ENCODE data around the gene KRTAP4-7.
"Not testable (repeated sequence)": the region's sequence is repeated elsewhere in the genome, so short reads cannot be mapped to it uniquely, and the experiment has no call there.

The KRTAP4-7 gene

DNA sequence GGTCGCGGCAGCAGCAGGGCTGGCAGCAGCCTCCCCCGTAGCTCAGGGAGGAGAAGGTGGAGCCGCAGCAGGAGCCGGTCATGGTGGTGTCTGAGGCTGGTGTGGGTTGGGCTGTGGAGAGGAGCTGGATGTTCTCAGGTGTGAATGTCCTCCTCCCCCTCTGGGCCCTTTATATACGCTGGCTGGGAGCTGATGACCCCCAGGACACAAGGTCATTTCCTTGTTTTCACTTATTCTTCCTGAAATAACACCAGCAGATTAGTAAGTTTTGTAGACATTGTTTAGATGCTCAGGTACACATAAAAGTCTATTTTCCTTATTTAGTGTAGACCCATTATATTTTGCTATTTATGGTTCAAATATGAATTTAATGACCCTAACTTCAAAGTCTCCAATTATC is 28.8 kb upstream of the KRTAP4-7 start, which contains the start of gene KRTAP2-2:
Gene KRTAP2-2 (minus strand): TSS at position 101 of the 400 bp plus-strand sequence. CDS start 19 bp downstream, at position 82.
- not testable (repeated sequence) for H3K4me3 ChIP-seq (ENCODE audit: low read depth, low read length); H3K27me3 ChIP-seq (ENCODE audit: control insufficient read depth, insufficient read depth, low read length); H3K9me3 ChIP-seq (ENCODE audit: control insufficient read depth, insufficient read depth, low read length); H3K36me3 ChIP-seq (ENCODE audit: control insufficient read depth, insufficient read depth, low read length); H3K4me1 ChIP-seq (ENCODE audit: control insufficient read depth, insufficient read depth, low read length); H3K9ac ChIP-seq (ENCODE audit: low read depth, low read length)

DNA sequence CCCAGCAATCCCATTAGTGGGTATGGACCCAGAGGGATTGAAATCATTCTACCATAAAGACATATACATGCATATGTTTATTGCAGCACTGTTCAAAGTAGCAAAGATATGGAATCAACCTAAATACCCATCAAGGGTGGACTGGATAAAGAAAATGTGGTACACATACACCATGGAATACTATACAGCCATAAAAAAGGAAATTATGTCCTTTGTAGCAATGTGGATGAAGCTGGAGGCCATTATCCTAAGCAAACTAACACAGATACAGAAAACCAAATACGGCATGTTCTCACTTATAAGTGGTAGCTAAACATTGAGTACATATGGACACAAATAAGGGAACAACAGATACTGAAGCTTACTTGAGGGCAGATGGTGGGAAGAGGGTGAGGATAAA is 26.4 kb upstream of the KRTAP4-7 start:
- Histone ChIP-seq H3K4me1 (ENCODE audit: control insufficient read depth, insufficient read depth, low read length) (no peaks in the 10 kb centered on the region), H3K36me3 (ENCODE audit: control insufficient read depth, insufficient read depth, low read length) (no peaks in the 10 kb centered on the region), H3K9ac (ENCODE audit: low read depth, low read length) (no peak overlapping the region), H3K9me3 (ENCODE audit: control insufficient read depth, insufficient read depth, low read length) (no peaks in the 10 kb centered on the region), H3K27me3 (ENCODE audit: control insufficient read depth, insufficient read depth, low read length) (no peaks in the 10 kb centered on the region), H3K4me3 (ENCODE audit: low read depth, low read length) (no peak overlapping the region)

DNA sequence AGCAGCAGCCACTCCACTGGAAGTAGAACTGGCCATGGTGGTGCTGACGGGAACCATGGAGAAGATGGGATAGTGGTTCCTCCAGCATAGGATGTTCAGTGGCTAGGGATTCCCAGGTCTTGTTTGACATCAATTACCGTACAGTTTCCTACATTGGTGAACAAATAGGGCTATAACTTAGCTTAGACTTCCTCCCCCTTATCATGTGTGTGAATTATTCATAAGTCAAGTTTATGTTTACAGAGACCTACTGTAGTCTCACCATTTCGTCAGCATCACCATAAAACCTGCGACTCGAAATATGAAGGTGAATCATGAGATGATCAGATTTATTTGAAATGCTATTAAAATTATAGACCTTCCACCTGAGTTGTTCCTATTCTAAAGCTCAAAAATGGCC is 25.2 kb upstream of the KRTAP4-7 start:
- Histone ChIP-seq H3K9ac (ENCODE audit: low read depth, low read length) (no peak overlapping the region), H3K9me3 (ENCODE audit: control insufficient read depth, insufficient read depth, low read length) (no peaks in the 10 kb centered on the region), H3K4me3 (ENCODE audit: low read depth, low read length) (no peak overlapping the region), H3K4me1 (ENCODE audit: control insufficient read depth, insufficient read depth, low read length) (no peaks in the 10 kb centered on the region), H3K36me3 (ENCODE audit: control insufficient read depth, insufficient read depth, low read length) (no peaks in the 10 kb centered on the region), H3K27me3 (ENCODE audit: control insufficient read depth, insufficient read depth, low read length) (no peaks in the 10 kb centered on the region)

DNA sequence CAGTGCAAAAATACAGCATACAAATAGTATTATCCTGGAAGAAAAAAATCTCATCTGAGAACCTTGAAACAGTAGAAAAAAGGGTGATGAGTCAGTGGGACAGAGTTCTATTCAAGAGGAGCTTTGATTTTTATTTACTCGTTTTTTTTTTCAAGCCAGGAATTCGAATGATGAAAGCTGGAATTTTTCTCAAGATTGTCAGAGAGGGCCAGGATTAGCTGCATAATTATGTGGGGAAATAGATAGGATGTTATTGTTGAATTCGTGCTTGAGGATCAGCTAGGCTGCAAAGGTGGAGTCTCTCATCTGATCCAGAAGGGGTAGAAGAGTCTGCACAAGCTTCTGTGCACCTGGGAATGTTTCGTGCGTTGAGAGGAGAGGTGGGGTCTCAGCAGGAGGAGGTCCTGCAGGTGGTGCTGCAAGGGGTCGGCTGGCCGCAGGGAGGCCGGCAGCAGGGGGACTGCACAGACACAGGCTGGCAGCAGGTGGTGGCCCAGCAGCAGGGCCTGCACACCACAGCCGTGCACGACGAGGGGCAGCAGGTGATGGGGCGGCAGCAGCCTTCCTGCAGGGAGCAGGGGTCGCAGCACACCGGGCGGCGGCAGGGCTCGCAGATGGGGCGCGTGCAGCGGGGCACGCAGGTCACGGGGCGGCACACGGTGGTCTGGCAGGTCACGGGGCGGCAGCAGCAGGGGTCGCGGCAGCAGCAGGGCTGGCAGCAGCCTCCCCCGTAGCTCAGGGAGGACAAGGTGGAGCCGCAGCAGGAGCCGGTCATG is 24.5 kb upstream of the KRTAP4-7 start:
- H3K9ac ChIP-seq (ENCODE audit: low read depth, low read length); H3K27me3 ChIP-seq (ENCODE audit: control insufficient read depth, insufficient read depth, low read length); H3K9me3 ChIP-seq (ENCODE audit: control insufficient read depth, insufficient read depth, low read length); H3K36me3 ChIP-seq (ENCODE audit: control insufficient read depth, insufficient read depth, low read length); H3K4me3 ChIP-seq (ENCODE audit: low read depth, low read length); H3K4me1 ChIP-seq (ENCODE audit: control insufficient read depth, insufficient read depth, low read length): not testable (repeated sequence)

DNA sequence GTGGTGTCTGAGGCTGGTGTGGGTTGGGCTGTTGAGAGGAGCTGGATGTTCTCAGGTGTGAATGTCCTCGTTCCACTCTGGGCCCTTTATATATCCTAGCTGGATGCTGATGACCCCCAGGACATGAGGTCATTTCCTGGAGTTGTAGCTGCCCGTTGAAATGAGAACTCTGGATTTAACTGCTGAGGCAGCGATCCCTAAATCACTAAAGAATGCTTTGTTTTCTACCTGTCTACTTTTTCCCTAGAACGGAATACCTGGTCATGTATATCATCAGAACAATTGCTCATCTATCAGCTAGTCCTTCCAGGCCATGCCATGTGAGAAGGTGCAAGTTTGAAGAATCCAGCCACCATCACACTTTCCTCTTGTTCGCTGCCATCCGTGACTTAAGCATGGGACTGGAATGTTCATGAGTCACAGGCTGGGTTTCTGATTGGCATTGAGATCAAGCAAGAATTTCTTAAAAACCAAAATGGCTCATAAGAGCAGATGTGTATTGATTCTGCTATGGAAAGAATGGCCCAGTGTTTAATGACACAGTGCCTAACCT is 23.8 kb upstream of the KRTAP4-7 start, which contains the start of gene KRTAP2-3:
Gene KRTAP2-3 (minus strand): TSS at position 63 of the 553 bp plus-strand sequence. CDS start 64 bp downstream, outside the sequence.
- Histone ChIP-seq H3K4me1 (ENCODE audit: control insufficient read depth, insufficient read depth, low read length) (no peaks in the 10 kb centered on the region), H3K9ac (ENCODE audit: low read depth, low read length) (no peak within 1 kb of the TSS)

DNA sequence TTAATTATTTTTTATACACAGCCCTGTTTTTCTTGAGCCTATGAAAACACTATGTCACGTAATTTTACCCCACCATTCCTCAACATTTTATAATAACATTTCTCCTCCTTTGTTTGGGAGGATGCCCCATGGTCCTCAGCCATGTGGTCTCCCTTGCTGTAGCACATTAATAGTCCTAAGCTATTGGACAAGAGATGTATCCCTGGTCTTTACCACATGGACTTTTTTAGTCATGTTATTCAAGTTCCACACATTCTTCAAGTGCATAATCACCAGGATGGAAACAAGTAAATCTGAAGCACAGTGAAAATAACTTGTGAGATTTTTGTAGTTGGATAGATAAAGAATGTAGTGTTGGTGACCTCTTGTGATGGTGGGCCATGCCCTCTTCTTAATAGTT is 22.0 kb upstream of the KRTAP4-7 start:
- Histone ChIP-seq H3K36me3 (ENCODE audit: control insufficient read depth, insufficient read depth, low read length) (no peaks in the 10 kb centered on the region), H3K4me3 (ENCODE audit: low read depth, low read length) (no peak overlapping the region), H3K9me3 (ENCODE audit: control insufficient read depth, insufficient read depth, low read length) (no peaks in the 10 kb centered on the region), H3K9ac (ENCODE audit: low read depth, low read length) (no peak overlapping the region), H3K27me3 (ENCODE audit: control insufficient read depth, insufficient read depth, low read length) (no peaks in the 10 kb centered on the region), H3K4me1 (ENCODE audit: control insufficient read depth, insufficient read depth, low read length) (no peaks in the 10 kb centered on the region)

More for the DNA sequence above, 23.8 kb upstream of the KRTAP4-7 start, which contains the start of gene KRTAP2-3:
- H3K4me3 ChIP-seq (ENCODE audit: low read depth, low read length) = no peak within 1 kb of the TSS
- H3K27me3 ChIP-seq (ENCODE audit: control insufficient read depth, insufficient read depth, low read length) = no peaks in the 10 kb centered on the region
- no peaks in the 10 kb centered on the region for H3K9me3 ChIP-seq (ENCODE audit: control insufficient read depth, insufficient read depth, low read length)
- H3K36me3 ChIP-seq (ENCODE audit: control insufficient read depth, insufficient read depth, low read length) = no peaks in the 10 kb centered on the region

DNA sequence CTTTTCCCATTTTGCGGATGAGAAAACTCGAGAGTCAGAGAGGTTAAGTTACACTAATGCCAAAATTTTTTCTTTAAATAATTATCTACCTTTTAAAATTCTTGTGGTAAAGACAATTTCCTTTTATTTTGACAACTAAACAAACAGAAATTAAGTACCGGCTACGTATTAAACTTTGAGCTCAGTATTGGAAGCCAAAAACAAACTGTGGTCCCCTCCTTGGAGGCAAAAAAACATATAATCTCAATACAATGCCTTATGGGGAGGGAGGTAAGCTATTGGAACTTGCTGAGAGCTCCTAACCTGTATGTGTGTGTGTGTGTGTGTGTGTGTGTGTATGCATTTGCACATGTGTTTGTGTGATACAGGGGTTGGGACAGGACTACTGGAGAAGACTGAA is 20.5 kb upstream of the KRTAP4-7 start:
- Histone ChIP-seq H3K4me1 (ENCODE audit: control insufficient read depth, insufficient read depth, low read length) (no peaks in the 10 kb centered on the region), H3K9ac (ENCODE audit: low read depth, low read length) (no peak overlapping the region), H3K4me3 (ENCODE audit: low read depth, low read length) (no peak overlapping the region), H3K36me3 (ENCODE audit: control insufficient read depth, insufficient read depth, low read length) (no peaks in the 10 kb centered on the region), H3K9me3 (ENCODE audit: control insufficient read depth, insufficient read depth, low read length) (no peaks in the 10 kb centered on the region), H3K27me3 (ENCODE audit: control insufficient read depth, insufficient read depth, low read length) (no peaks in the 10 kb centered on the region)

DNA sequence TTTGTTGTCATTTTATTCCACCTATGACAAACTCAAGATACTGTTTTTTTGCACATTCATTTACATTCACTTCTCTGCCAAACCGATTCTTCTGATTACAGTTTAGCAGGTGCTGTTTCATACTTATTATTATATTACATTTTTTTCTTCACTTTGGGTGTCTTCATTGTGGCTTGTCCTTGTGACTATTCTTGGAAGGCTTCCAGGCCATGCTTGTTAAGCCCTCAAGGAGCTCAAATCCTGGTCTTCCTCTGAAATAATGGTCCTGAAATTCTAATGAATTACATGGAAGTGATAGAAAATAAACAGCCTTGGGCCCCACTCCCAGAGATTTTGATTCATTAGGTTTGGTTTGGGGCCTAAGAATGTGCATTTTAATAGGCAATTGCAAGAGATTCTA is 19.6 kb upstream of the KRTAP4-7 start:
- no peak overlapping the region for H3K4me3 ChIP-seq (ENCODE audit: low read depth, low read length)
- no peak overlapping the region for H3K9ac ChIP-seq (ENCODE audit: low read depth, low read length)
- H3K27me3 ChIP-seq (ENCODE audit: control insufficient read depth, insufficient read depth, low read length) = no peaks in the 10 kb centered on the region
- no peaks in the 10 kb centered on the region for H3K36me3 ChIP-seq (ENCODE audit: control insufficient read depth, insufficient read depth, low read length)
- no peaks in the 10 kb centered on the region for H3K4me1 ChIP-seq (ENCODE audit: control insufficient read depth, insufficient read depth, low read length)
- no peaks in the 10 kb centered on the region for H3K9me3 ChIP-seq (ENCODE audit: control insufficient read depth, insufficient read depth, low read length)

DNA sequence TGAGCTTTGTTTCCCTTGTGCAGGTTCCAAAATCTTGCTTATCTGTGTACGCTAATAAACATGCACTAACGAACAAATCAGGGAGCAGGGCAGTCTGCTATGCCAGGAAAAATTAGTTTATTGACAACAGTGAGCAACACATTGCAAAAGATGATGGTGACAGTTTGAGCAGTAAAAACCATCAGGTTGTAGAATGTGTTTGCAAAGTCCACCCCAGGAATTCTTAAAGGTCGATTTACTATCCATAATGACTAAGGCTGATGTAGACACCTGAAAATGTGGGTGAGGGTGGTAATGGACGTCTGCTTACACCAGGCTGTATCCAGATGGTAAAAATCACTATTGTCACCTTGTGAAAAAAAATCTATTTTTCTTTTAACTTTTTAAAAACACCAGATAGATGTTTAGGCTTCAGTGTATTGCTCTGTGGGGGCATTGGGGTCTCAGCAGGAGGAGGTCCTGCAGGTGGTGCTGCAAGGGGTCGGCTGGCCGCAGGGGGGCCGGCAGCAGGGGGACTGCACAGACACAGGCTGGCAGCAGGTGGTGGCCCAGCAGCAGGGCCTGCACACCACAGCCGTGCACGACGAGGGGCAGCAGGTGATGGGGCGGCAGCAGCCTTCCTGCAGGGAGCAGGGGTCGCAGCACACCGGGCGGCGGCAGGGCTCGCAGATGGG is 18.8 kb upstream of the KRTAP4-7 start:
- H3K36me3 ChIP-seq (ENCODE audit: control insufficient read depth, insufficient read depth, low read length); H3K4me1 ChIP-seq (ENCODE audit: control insufficient read depth, insufficient read depth, low read length); H3K4me3 ChIP-seq (ENCODE audit: low read depth, low read length); H3K9ac ChIP-seq (ENCODE audit: low read depth, low read length); H3K27me3 ChIP-seq (ENCODE audit: control insufficient read depth, insufficient read depth, low read length); H3K9me3 ChIP-seq (ENCODE audit: control insufficient read depth, insufficient read depth, low read length): not testable (repeated sequence)

DNA sequence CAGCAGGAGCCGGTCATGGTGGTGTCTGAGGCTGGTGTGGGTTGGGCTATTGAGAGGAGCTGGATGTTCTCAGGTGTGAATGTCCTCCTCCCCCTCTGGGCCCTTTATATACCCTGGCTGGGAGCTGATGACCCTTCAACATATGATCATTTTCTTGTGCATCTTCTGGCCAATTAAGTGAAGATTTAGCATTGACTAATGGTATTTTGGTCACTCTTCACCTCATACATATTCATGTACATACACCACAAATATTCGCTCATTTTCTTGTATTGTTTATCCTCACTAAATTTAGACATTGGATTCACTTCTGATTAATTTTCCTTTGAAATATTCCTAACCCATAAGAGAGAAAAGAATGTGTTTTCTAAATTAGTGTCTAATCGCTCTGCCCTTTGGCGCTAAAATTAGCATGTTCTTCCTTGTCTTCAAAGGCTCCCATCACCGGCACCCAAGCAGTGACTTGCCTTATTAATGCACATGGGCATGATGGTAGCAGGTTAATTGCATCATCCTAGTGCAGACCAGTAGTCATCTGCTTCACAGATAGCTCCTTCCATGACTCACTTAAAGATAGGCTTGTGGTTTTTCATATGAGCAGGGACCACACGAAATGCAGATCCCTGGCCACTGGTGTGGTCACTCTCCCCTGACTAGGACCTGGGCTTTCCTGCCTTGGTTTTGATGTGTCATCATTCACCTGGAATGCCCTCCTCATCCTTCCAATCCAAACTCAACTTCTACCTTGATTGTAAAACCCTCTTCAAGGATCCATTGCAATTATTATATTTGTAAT is 17.9 kb upstream of the KRTAP4-7 start, which contains the start of gene KRTAP2-4:
Gene KRTAP2-4 (minus strand): TSS at position 51 of the 796 bp plus-strand sequence. CDS start 34 bp downstream, at position 17.
- Histone ChIP-seq H3K4me1 (ENCODE audit: control insufficient read depth, insufficient read depth, low read length) (no peaks in the 10 kb centered on the region), H3K36me3 (ENCODE audit: control insufficient read depth, insufficient read depth, low read length) (no peaks in the 10 kb centered on the region), H3K27me3 (ENCODE audit: control insufficient read depth, insufficient read depth, low read length) (no peaks in the 10 kb centered on the region), H3K9ac (ENCODE audit: low read depth, low read length) (no peak within 1 kb of the TSS), H3K4me3 (ENCODE audit: low read depth, low read length) (no peak within 1 kb of the TSS), H3K9me3 (ENCODE audit: control insufficient read depth, insufficient read depth, low read length) (no peaks in the 10 kb centered on the region)

DNA sequence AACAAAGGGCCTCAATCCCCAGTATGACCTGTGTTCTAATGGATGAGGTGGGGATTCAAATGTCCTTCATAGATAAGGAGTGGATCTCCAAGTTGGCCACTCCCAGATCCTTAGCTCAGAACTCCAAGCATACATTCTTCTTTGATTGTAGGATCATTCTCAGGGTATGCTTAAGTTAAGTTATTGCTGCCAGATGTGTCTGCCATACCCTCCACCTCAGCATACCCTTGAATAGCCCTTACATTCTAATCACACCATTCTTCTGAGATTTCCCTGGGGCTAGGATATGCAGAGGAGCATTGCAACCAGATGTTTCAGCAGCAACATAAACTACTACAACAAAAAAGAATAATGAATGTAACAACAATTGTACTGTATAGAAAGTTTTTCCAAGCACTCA is 16.7 kb upstream of the KRTAP4-7 start:
- Histone ChIP-seq H3K4me3 (ENCODE audit: low read depth, low read length) (no peak overlapping the region), H3K27me3 (ENCODE audit: control insufficient read depth, insufficient read depth, low read length) (no peaks in the 10 kb centered on the region), H3K9ac (ENCODE audit: low read depth, low read length) (no peak overlapping the region), H3K36me3 (ENCODE audit: control insufficient read depth, insufficient read depth, low read length) (no peaks in the 10 kb centered on the region), H3K9me3 (ENCODE audit: control insufficient read depth, insufficient read depth, low read length) (no peaks in the 10 kb centered on the region), H3K4me1 (ENCODE audit: control insufficient read depth, insufficient read depth, low read length) (no peaks in the 10 kb centered on the region)
